B cell (primary cell): ENCODE results near the gene KYAT1.

Experiments
- EZH2 ChIP-seq: IDR thresholded peaks from 2 replicates; pipeline ENCODE4 v1.6.1; 2012; ENCODE audit warnings: borderline replicate concordance, low read depth, mild to moderate bottlenecking, moderate library complexity, low read length; ENCODE audit not compliant: insufficient read depth, poor library complexity, severe bottlenecking
- TF ChIP-seq, protein P1 (sequence below): fragments of 200-600 bp; IDR thresholded peaks from one replicate; pipeline ENCODE4 v1.8.0; 2022; ENCODE audit warnings: antibody characterized with exemption, mild to moderate bottlenecking

GRCh38 chr9:128833696-128834095 lies 48.1 kb downstream of the KYAT1 start:
- TF ChIP-seq, protein P1, sequence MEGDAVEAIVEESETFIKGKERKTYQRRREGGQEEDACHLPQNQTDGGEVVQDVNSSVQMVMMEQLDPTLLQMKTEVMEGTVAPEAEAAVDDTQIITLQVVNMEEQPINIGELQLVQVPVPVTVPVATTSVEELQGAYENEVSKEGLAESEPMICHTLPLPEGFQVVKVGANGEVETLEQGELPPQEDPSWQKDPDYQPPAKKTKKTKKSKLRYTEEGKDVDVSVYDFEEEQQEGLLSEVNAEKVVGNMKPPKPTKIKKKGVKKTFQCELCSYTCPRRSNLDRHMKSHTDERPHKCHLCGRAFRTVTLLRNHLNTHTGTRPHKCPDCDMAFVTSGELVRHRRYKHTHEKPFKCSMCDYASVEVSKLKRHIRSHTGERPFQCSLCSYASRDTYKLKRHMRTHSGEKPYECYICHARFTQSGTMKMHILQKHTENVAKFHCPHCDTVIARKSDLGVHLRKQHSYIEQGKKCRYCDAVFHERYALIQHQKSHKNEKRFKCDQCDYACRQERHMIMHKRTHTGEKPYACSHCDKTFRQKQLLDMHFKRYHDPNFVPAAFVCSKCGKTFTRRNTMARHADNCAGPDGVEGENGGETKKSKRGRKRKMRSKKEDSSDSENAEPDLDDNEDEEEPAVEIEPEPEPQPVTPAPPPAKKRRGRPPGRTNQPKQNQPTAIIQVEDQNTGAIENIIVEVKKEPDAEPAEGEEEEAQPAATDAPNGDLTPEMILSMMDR, result no peak
- no peak for TF ChIP-seq EZH2
